Inflammatory macrophage treated with lipopolysaccharide for 4 hours (primary cell): ENCODE data around the gene NTNG2.

Experiments
- DNase-seq: peaks from one replicate; pipeline ENCODE4 v3.0.0-alpha.2; 2020

The NTNG2 gene

DNA sequence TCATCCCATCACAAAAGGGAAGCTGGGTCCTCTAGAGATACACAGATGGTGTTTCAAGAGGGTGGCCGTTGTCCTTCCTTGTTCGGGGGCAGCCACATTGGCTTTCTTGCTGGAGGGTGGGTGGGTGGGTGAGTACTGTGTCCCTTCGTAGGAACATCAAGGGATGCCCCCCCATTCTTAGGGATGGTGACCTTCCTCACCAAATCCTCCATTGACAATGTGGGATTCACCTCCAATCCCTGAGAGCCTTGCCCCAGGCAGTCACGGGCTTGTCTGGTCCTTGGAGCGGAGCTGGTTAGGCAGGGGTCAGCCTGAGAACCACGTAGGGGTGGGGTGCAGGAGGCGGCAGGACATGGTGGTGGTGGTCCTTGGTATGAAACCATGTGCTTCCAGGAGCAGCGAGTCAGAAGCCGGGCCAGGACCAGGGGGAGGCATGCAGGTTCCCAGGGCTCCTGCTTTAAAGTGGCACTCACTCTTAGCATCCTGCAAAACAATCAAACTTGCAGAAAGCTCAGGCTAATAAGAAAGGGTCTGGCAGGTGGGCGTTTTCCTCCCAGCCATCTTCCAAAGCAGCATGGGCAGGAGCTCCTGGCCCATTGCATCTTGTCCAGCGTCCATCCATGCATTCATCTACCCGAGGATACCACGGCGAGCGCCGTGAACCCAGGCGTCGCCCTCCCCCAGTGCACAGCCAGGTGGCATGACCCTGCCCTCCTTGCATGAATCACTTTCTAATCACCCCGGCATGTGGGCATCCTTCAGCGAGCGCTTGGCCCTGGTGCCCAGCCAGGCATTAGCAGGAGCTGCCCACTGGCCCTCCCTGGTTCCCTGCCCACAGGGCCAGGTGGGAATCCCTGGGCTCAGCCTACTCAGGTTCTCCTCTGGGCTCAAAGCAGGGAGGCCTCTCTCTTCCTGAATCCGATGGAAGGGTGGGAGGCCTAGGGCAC lies 76.4 kb downstream of the NTNG2 start:
- no peak for DNase-seq

DNA sequence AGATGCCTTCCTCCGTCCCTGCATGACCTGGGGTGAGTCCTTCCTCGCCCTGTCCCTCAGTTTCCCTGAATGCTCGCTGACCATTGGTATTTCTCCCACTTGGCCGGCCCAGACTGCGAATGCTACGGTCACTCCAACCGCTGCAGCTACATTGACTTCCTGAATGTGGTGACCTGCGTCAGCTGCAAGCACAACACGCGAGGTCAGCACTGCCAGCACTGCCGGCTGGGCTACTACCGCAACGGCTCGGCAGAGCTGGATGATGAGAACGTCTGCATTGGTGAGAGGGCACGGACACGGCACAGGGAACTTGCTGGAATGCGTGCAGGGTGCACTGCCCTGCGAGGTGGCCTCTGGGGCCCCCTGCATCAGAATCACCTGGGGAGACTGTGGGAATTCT lies 77.1 kb downstream of the NTNG2 start:
- DNase-seq = no peak

DNA sequence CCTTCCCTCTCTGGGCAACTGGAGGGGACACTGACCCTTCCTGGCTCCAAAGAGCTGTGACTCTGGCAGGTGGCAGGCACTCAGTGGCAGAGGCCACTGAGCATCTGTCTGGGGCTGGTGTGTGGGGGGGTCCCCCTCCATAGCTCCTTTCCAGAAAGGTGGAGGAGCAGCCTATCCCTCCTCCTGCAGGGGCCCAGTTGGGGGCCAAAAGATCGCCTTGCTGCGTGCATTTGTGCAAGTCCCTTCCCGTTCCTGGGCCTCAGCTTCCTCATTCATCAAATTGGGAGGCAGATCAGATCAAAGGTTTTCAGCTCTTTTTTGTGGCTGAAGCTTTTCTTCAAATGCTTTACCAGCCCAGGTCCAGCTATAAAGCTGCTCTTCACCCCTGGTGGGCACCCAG lies 77.7 kb downstream of the NTNG2 start:
- no peak for DNase-seq

DNA sequence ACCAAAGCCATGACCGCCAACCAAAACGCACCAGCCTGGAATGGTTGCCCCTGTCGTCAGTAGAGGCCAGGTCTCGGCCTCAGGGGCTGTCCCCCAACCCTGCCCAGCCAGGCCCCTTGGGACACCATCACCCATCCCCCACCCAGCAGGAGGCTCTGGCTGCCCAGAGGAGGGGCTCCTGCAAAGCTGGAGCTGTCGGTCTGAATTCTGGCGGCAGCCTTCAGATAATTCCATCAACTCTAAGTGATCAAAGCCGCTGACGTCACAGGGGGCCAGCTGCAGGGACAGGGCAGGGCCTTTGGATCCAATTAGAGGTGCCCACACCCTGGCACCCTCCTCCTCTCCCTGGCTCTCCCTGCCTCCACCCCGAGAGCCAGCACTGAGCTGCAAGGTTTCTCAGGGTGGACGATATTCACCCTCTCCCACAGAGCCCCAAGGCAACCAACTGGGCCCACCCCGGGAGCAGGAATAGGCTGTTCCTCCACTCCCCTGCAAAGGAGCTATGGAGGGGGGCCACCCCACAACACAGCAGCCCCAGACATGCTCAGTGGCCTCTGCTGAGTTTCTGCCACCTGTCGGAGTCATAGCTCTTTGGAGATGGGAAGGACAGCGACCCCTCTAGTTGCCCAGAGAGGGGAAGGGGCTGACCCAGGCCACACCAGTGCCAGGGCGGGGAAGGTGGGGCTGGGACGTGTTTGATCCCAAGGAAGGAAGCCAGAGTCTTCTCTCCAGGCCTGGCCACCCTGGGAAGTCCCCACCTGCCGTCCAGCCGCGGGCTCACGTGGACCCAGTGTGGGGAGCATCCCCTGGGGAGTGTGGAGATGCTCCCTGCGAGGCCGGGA lies 78.4 kb downstream of the NTNG2 start:
- no peak for DNase-seq

DNA sequence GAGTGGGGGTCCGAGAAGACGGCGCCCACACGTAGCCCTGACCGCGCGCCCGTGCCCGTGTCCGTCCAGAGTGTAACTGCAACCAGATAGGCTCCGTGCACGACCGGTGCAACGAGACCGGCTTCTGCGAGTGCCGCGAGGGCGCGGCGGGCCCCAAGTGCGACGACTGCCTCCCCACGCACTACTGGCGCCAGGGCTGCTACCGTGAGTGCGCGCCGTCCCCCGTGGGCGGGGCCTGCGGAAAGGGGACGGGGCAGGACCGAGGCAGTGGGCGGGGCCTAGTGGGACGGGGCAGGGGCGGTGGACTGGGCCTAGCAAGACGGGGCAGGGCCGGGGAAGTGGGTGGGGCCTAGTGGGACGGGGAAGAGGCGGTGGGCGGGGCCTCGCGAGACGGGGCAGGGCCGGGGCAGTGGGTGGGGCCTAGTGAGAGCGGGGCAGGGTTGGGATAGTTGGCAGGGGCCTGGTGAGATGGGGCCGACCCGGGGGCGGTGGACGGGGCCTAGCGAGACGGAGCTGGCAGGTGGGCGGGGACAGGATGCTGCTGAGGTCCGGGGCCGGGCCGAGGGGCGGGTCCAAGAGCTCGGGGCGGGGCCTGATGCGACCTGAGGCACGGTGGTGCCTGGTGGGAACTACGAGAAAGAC lies 79.1 kb downstream of the NTNG2 start:
- DNase-seq = peak; percentile 96

DNA sequence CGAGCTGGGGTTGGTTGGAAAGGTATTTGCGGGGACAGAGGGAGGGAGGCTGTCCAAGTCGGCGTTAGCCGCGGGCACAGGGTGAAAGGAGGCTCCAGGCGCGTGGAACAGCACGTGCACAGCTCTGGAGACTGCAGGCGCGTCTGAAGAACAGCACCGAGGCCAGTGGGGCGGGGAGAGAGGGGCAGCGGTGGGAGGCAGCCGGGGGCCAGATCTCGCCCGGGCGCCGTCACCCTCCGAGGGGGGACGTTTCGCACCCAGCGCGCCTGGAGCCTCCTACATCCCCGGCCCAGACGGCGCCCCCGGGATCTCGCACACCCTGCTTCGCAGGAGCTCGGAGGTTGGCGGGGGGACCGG lies 79.6 kb downstream of the NTNG2 start:
- DNase-seq = no peak

DNA sequence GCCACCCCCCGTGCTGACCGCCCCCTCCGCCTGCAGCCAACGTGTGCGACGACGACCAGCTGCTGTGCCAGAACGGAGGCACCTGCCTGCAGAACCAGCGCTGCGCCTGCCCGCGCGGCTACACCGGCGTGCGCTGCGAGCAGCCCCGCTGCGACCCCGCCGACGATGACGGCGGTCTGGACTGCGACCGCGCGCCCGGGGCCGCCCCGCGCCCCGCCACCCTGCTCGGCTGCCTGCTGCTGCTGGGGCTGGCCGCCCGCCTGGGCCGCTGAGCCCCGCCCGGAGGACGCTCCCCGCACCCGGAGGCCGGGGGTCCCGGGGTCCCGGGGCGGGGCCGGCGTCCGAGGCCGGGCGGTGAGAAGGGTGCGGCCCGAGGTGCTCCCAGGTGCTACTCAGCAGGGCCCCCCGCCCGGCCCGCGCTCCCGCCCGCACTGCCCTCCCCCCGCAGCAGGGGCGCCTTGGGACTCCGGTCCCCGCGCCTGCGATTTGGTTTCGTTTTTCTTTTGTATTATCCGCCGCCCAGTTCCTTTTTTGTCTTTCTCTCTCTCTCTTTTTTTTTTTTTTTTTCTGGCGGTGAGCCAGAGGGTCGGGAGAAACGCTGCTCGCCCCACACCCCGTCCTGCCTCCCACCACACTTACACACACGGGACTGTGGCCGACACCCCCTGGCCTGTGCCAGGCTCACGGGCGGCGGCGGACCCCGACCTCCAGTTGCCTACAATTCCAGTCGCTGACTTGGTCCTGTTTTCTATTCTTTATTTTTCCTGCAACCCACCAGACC lies 80.2 kb downstream of the NTNG2 start:
- DNase-seq = peak; percentile 72

DNA sequence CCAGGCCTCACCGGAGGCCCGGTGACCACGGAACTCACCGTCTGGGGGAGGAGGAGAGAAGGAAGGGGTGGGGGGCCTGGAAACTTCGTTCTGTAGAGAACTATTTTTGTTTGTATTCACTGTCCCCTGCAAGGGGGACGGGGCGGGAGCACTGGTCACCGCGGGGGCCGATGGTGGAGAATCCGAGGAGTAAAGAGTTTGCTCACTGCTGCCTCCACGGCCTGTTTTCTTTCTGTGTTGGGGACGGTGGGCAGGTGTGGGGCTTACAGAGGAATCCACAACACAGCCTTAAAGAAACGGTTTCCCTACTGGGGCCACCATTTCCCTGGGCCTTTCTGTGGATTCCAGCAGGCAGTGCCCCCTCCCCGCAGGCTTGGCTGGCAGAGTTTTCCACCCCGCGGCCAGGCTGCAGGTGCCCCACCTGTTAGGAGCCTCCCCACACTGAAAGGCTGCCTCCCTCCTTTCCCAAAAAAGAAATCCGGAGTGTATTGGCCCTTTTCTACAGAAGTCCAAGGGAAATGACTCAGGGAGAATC lies 80.8 kb downstream of the NTNG2 start:
- no peak for DNase-seq

DNA sequence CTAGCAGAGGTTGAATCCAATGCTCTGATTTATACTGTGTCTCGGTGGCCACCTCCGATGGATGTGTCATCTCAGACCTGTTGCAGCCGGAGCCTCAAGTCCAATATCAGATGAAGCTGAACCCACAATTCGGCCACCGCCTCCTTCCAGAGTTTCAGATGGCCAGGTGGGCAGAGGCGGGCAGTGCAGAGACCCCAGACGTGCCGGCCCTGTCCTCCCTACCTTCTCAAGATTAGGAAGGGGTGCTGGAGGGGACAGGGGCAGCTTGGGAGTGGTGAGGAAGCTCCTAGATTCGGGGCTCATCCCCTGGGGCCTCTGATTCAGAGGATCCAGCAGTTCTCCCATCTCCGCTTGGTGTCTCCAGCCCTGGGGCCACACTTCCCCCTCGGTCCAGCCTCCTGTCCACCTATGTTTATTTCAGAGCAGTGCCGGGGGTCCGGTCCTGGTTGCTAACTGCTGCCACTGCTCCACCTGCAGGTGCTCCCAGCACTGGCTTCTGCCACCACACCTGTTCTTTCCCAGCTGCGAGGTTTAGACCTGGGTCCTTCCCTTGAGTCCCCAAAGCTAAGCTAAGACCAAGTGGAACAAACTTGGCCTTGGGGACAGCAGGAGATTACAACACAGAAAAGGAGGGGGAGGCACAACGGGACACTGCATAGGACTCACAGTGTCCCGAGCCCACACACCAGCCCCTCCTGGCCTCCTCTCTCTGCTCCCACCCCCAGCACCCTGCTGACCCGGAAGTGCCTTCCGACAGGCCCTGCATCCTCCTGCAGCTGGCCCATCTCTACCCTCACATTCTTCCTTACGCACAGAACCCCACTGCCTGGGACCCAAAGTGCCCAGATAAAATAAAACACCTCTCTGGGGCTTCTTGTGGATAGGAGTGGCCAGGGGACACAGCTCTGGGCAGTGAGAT lies 81.6 kb downstream of the NTNG2 start:
- DNase-seq = no peak

DNA sequence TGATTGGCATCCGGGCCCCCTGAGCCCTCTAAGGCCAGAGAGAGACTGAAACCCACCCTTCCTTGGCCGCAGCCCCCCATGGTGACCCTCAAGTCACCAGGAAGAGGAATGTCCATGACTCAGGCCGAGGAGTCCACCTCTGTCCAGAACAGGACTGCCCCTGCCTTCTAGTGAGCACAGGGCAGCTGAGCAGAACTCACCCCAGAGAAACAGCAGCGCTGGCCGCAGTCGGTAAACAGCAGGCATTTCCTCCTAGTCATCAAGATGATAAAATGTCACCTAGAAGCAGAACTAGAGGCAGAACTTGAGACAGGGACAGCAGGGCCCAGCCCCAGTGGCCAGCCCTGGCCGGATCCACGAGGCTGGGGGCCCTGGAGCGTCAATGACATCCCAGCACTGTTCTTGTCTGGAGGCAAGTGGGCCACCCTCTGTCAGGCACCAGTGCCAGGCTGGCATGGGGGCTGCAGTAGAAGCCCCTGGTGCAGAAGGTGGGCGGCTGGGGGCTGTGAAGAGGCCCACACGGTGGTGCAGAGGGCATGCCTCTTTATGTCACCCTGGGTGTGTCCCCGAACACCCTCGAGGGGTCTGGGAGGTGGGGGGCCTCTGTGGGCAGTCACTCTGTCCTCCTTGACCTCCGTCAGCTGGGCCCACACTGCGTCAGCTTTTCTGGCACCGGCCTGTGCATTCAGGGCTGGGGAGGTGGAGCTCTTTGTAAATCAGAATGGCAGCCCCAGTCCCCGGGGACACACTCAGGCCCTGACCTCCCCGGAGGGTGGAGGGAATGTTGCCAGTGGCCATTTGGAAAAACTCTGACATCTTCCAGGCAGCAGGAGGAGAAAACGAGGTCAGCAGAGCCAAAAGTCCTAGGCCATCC lies 83.0 kb downstream of the NTNG2 start:
- no peak for DNase-seq

DNA sequence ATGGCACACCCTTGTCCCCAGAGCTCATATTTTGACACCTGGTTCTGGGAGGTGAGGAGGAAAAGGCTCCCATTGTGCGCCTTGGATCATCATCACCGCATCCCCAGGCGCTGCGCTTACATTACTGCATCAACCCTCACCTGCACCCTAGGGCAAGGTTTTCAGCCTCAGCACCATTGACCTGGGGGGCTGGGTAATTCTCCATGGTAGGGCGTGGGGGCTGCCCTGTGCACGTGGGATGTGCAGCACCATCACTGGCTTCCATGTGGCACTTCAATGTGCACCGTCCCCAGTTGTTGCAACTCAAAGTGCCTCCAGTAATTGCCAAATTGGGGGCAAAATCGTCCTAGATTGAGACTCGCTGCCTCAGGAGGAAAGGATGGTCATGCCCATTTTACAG lies 83.6 kb downstream of the NTNG2 start:
- DNase-seq = no peak

DNA sequence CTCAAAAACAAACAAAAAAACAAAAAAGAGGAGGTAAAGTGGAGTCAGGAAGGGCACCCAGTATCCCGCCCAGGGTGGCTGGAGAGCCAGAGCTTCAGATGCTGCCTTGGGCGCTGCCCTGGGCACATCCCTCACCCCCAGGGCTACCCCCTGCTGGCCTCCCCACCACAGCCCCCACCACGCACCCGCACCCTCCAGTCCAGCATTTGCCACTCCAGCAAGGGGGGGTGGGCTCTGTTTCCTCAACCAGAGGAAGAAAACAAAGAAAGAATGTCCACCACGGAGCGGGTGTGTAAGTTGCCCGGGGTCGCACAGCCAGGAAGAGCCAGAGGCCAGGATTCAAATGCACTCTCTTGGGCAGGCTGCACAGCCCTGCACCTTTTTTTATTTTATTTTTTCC lies 86.1 kb downstream of the NTNG2 start:
- no peak for DNase-seq

DNA sequence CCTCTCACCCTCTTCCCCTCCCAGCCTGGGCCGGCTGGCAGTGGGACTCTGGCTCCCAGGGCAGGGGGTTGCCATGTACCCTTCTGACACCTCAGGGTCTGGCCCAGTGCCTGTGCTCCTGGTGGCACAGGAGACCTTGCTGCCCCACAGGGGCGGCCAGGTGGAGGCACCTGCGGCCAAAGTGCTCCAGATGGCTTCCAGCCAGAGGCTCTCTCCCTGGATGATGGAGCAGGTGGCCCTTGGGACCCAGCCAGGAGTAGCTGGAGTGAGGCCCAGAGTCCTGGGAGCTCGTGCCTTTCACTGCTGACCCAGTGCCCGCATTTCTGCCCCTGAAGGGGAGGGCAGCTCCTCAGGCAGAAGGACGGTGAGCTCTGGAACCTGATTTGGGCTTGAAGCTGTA lies 87.3 kb downstream of the NTNG2 start:
- no peak for DNase-seq

DNA sequence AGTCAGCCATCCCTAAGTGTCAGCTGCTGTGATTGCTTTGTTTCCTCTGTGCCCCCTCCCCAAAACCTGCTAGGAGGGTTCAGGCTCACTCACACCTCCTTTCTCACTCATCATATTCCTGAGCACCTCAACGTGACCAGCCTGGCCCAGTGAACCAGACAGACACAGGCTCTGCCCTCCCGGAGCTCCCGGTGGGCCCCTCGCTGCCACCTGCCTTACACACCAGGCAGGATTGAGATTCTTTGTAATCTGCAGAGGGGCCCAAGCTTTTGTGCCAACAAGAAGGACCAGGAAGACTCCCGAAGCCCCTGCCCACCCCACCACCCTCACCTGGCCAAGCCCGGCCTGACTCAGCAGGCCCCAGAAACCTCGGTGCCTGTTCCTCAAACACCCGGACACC lies 87.8 kb downstream of the NTNG2 start:
- DNase-seq = no peak

DNA sequence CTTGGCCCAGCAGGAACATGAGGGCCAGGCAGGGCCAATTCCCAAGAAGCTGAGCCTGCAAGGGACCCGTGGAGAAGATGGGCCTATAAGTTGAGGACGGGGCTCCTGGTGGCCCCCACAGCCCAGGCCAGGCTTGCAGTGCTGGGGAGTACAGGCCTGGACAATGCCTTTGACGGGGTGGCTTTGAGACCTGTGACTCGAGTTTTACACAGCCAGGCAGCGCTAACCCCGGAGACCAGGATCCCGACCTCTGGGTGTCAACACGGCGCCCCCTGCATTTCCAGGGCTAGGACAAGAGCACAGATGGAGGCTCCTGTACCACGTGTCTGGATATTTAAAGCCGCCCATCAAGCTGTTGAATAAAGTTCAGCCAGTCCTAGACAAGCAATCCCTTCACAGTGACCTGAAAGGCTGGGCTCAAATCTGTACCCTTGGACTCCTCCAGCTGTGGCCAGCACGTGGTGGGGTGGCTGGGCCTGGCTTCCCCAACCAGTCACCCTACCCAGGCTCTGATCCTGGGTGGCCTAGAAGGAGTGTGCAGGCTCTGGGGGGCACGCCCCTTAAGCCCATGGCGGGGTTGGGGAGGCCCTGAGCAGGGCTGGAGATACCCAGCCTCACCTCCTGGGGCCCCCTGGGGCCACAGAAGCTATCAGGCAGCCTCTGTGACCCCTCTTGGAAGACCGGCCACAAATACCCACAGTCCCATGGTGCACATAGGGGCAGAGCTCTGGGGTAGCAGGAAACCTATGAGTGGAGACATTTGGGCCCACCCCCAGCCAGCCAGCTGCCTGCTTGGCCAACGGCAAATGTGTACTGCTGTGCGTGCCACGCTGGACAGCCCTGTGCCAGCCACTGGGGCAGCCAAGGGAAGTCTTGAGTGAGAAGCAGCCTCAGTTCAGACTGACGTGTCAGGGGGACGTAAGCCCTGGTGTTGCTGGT lies 88.7 kb downstream of the NTNG2 start:
- DNase-seq = no peak

DNA sequence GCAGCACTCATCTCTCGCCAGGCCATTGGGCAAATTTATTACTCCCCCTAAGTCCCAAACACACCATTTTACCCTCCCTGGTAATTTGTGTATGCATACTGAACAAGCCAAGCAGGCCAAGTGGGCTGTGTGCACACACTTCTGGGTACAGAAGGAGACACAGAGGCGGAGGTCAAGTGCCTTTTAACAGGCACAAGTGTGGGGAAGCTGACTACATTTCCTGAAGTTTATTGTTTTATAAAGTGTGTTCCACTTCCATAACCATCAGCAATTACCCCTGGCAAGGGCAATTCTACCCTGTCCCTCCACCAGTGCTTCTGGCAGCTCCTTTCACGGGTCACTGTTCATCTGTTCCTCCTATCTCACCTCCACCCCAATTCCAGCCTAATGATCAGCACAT lies 99.0 kb downstream of the NTNG2 start:
- no peak for DNase-seq

DNA sequence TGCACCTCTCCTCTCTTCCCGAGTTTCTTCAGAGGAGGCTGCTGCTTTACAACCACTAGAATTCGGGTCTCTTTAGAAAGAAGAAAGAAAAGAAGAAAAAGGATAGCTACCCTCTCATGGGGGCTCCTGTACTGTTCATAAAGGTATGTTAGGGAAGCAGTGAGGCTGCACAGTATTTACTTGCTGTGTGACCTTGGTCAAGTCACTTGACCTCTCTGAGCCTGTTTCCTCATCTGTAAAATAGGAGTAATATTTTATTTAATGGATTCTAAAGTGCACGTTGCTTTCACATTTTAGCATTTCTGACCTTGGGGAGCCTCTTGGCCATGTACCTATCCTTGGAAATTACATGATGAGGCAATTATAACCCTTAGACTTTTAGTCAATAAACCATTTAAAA lies 104.2 kb downstream of the NTNG2 start:
- DNase-seq = no peak

DNA sequence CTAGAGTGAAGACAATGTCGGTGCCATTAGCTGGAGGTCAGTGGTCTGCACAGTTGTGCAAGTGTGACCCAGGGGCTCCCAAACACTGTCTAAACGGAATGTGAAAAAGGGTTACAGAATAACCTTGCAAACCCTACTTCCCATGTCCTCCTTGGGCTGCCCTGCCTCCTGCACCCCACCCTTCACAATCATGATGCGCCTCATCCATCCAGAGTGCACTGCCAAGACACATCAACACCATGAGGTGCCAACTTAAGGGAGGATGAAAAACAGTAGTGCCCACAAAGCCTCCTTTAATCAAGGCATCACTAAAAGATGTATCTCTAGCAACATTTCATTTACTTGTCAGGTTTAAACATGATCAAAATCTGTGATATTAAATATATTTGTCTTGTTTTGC lies 105.8 kb downstream of the NTNG2 start:
- no peak for DNase-seq

DNA sequence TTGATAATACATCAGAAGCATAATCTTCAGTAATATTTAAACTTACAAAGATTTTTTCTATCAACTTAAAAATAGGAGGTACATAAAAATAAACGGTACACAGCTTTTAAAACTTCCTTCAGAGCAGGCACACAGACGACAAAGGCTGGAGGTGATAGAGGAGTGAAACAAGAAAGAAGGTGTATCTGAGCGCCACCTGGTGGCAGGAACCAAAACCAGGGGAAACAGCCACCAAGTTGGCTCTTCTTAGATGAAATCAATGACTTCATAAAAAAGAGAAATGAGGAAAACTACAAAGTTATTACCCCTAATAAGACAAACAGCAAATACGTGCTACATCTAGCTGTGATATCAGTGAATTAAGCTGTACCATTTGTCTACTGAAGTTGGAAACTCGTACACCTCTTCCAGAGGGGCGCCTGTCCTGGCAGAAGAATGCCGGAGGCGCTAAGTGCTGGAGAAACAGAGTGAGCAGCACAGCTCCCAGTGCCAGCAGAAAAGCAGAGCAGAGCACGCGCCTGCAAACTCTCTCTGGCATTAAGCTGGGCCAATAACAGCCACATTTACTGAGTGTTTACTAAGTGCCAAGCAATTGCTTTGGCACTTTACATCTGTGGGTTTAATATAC lies 107.0 kb downstream of the NTNG2 start:
- DNase-seq = peak; percentile 53
